Activated T-helper 1 cell treated with anti-CD3 and anti-CD28 coated beads, Interleukin-12 subunit alpha, Interleukin-12 subunit beta, Interleukin-2, Interleukin-4 antibody, amounts not matched to agents 30 ng/mL and 10 ng/mL and 1 ng/mL, durations not matched to agents 14 hours and 24 hours and 36 hours (primary cell): Measurements from ENCODE around the gene HABP2. TPM values are rescaled to one million over a fixed set of nuclear protein-coding genes. Genes with fewer than 3 reads are reported as not detected.

Source experiments
- total RNA-seq: library from RNA; stranded (reverse); gene quantifications from 2 replicates; pipeline ENCODE4 v1.2.3, GENCODE V29; 2022

HABP2 gene
- total RNA-seq, 1 donor from 2014 or later, result not detected

Other genes starting within 250 kb of the HABP2 start
- gene NRAP, start 111.0 kb downstream of the HABP2 start, total RNA-seq, result not detected in 2 replicates
- 20.7 and 25.1 TPM in 2 replicates for gene CASP7, start 126.9 kb downstream of the HABP2 start, total RNA-seq
- 0.05 and 0.07 TPM in 2 replicates for gene PLEKHS1, start 198.6 kb downstream of the HABP2 start, total RNA-seq